Measurements from ENCODE around the gene MAML3.
A peak's percentile ranks its signal among the peaks of the same experiment; 100 is the strongest.

MAML3 gene

GRCh38 chr4:139889901-139890300, 264.1 kb downstream of the MAML3 start:
- DNase-seq, result no peak

GRCh38 chr4:139889264-139889663, 264.7 kb downstream of the MAML3 start:
- DNase-seq, result no peak

GRCh38 chr4:139887962-139888735, 265.8 kb downstream of the MAML3 start:
- no peak for DNase-seq

GRCh38 chr4:139887376-139887802, 266.6 kb downstream of the MAML3 start:
- DNase-seq, result no peak

- no peak for DNase-seq
These were observed 267.2 kb downstream of the MAML3 start for GRCh38 chr4:139886798-139887197.

GRCh38 chr4:139884438-139884837, 269.5 kb downstream of the MAML3 start:
- no peak for DNase-seq

GRCh38 chr4:139880841-139881240, 273.1 kb downstream of the MAML3 start:
- DNase-seq, result no peak

GRCh38 chr4:139878050-139878449, 275.9 kb downstream of the MAML3 start:
- DNase-seq, result no peak

GRCh38 chr4:139876337-139876941, 277.5 kb downstream of the MAML3 start:
- no peak for DNase-seq

- DNase-seq, result no peak
These were observed 278.6 kb downstream of the MAML3 start for GRCh38 chr4:139875411-139875825.

GRCh38 chr4:139873111-139873860, 280.7 kb downstream of the MAML3 start:
- DNase-seq, result no peak

- peak; percentile 78 for DNase-seq
These were observed 281.7 kb downstream of the MAML3 start for GRCh38 chr4:139872274-139872673.

GRCh38 chr4:139869810-139870209, 284.2 kb downstream of the MAML3 start:
- DNase-seq, result no peak

- no peak for DNase-seq
These were observed 287.6 kb downstream of the MAML3 start for GRCh38 chr4:139866276-139866962.

GRCh38 chr4:139865537-139865936, 288.4 kb downstream of the MAML3 start:
- no peak for DNase-seq

- no peak for DNase-seq
These were observed 290.5 kb downstream of the MAML3 start for GRCh38 chr4:139863531-139863930.

- no peak for DNase-seq
These were observed 292.5 kb downstream of the MAML3 start for GRCh38 chr4:139861471-139861870.

- DNase-seq, result no peak
These were observed 293.5 kb downstream of the MAML3 start for GRCh38 chr4:139860435-139861024.

- DNase-seq, result no peak
These were observed 294.1 kb downstream of the MAML3 start for GRCh38 chr4:139859876-139860275.

- DNase-seq, result no peak
These were observed 295.4 kb downstream of the MAML3 start for GRCh38 chr4:139858436-139859205.

GRCh38 chr4:139857977-139858376, 296.0 kb downstream of the MAML3 start:
- no peak for DNase-seq

- DNase-seq, result peak; percentile 88
These were observed 297.0 kb downstream of the MAML3 start for GRCh38 chr4:139857021-139857420.

Measured in hematopoietic multipotent progenitor cell treated with erythropoietin and hydrocortisone succinate and interleukin-3 and kit ligand, for 4 days (in vitro differentiated cells).